Ammon's horn (tissue), 1 donor: ENCODE results near the gene CLASP1.
"Not testable (repeated sequence)": the region's sequence is repeated elsewhere in the genome, so short reads cannot be mapped to it uniquely, and the experiment has no call there.

Experiments
- DNase-seq: peaks from one replicate; pipeline ENCODE4 v3.0.0-alpha.2; 2016; ENCODE audit warnings: low spot score

The CLASP1 gene

DNA sequence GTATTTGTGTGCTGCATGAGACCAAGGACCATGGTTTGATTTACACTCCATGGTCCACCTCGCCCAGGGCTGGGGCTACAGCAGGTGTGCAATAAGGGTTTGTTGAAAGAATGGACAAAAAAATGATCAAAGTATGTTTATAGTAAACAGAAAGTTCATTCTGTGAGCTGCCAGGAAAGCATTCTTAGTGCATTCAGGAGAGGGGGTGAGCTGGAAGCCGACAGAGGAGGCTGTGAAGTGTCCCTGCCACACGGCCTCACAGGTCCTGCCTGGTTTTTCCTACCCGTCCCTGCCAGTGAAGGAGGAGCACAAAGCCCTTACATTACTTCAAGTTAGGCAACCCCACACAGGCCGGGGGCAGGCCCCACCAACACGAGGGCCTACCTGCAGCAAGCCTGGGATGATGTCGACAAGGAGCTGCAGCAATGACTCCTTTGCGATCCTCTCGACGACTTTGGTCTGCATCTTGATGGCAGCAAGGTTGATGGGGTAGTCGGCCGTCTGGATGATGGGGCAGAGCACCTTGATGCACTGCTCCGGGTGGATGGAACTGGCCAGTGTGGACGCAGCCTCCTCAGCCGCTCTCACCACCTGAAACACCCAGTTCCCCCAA, 301.0 kb downstream of the CLASP1 start:
- no peak for DNase-seq

DNA sequence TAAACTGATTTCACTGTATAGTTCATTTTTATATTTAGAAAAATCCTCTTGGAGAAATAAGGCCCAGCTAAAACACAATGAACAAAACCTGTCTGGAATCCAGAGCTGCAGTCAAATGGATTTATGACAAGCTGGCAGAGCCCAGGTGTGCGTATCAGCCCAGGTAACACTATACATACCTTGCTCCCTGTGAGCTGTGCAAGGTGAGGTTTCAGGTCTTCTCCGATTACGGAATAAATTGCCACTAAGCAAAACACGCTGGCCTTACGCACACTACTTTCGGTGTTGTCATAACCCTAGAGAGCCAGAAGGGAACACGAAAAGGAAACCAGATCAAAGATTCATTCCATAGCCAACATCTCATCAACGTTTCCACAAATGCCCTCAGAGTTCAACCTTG, 302.4 kb downstream of the CLASP1 start:
- DNase-seq = no peak

GRCh38 chr2:121346407-121346806, 302.9 kb downstream of the CLASP1 start:
- no peak for DNase-seq

DNA sequence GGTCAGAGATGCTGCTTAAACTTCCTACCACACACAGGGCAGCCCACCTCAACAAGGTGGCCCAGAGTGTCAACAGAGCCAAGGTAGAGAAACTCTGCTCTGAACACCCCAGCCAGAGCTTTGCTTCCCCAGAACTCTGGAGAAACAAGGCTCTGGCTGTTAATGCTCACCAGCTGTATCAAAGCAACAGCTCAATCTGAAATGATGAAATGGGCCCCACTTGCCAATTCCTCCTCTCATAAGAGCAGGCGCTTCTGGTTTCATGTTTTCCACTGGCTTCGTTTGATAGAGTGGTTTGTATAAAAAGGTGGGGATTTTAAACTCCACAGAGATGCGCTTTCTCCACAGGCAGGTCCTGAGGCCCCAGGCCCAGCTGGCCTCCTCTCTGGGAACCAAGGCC, 303.4 kb downstream of the CLASP1 start:
- DNase-seq = peak; percentile 44

DNA sequence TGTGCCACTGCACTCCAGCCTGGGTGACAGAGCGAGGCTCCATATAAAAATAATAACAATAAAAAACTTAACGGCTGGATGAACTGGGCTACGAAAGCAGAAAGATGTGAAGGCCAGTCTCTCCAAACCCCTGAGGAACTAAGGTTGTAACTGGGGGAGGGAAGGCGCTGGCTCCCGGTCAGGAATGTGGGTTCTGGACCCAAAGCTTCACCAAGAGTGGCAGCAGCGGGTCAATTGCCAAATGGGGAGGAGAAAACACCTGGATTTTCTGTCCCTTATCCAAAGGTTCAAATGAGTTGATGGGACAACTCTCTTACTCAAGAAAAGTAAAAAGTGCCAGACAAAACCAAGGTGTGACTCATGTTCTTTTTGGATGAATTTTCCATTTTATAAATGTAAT, 304.2 kb downstream of the CLASP1 start:
- no peak for DNase-seq

DNA sequence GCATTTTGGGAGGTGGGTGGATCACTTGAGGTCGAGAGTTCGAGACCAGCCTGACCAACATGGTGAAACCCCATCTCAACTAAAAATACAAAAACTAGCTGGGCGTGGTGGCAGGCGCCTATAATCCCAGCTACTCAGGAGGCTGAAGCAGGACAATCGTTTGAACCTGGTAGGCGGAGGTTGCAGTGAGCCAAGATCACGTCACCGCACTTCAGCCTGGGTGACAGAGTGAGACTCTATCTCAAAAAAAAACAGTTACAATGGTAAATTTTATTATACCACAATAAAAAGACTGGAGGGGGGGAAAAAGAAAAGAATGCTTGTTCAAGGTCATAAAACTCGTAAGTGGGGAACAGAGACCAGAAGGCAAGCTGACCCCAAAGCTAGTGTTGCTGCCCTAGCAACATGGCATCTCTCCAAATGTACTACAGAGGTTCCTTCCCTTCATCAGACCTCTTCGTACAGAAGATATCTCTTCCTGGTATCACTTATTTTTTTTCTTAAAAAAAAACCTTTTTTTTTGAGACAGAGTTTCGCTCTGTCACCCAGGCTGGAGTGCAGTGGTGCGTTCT, 305.3 kb downstream of the CLASP1 start:
- DNase-seq = not testable (repeated sequence)

- no peak for DNase-seq
Observed at GRCh38 chr2:121343191-121343590, 306.1 kb downstream of the CLASP1 start.

- no peak for DNase-seq
Observed at GRCh38 chr2:121342751-121343150, 306.5 kb downstream of the CLASP1 start.

DNA sequence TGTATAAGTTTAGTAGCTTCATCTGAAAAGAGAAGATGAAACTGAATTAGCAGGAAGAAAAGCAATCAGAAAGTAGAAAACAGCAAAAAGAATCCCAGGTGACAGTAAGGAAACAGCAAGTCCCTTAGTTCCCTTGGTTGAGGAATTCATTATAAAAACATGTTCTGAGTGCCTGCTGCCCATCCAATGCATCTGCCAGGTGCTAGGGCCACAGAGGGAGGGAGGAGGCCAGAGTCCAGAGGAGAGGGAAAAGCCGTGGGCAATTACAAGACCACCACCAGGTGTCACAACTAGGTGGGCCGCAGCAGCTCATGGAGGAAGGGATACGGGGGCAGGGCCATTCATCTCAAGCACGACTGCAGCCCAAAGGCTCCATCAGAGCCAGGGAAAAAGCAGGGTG, 308.3 kb downstream of the CLASP1 start:
- DNase-seq = no peak

DNA sequence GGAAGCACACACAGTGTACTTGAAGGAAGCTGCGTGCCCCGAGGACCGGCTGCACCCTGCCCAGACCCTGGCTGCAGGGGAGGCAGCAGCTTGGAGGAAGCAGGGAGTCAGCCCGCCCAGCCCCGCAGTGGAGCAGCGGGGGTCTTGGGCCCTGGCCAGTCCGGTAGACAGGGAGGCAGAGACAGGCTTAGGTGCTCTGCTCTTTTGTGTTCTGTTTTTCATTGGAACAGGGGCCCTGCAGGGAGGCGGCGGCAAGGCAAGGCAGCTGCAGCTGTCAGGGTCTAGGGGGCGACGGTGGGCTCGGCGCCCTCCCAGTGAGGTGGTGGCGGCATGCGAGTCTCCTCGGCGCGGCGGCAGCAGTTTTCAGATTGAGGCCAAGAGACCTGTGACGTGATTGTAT, 311.0 kb downstream of the CLASP1 start:
- no peak for DNase-seq

DNA sequence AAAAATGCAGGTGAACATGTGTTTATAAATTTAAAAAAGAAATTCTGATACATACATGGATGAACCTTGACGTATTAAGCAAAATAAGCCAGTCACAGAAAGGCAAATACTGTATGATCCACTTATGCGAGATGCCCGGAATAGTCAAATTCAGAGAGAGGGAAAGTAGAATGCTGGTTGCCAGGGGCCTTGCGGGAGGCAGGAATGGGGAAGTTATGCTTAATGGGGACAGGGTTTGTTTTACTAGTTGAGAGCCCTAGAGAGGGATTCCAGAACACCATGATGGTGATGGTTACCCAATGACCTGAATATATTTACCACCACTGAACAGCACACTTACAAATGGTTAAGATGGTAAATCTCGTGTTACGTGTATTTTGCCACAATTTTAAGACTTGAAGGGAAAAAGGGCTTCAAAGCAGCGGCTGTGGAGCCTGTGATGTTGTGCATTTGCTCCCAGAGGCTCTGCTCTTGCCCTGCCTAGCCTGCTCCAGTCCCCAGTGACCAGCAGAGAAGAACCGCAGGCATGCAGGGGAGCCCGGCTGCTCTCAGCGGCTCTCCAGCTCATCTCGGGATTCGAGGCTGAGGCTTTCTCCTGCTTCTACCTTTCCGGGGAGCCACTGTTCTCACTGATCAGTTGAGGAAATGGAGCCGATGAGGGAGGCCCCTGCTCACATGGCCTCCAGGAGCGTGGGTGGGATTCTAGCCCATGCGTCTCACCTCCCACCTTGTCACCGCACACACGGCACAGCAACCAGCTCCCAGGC, 312.6 kb downstream of the CLASP1 start:
- DNase-seq = no peak

DNA sequence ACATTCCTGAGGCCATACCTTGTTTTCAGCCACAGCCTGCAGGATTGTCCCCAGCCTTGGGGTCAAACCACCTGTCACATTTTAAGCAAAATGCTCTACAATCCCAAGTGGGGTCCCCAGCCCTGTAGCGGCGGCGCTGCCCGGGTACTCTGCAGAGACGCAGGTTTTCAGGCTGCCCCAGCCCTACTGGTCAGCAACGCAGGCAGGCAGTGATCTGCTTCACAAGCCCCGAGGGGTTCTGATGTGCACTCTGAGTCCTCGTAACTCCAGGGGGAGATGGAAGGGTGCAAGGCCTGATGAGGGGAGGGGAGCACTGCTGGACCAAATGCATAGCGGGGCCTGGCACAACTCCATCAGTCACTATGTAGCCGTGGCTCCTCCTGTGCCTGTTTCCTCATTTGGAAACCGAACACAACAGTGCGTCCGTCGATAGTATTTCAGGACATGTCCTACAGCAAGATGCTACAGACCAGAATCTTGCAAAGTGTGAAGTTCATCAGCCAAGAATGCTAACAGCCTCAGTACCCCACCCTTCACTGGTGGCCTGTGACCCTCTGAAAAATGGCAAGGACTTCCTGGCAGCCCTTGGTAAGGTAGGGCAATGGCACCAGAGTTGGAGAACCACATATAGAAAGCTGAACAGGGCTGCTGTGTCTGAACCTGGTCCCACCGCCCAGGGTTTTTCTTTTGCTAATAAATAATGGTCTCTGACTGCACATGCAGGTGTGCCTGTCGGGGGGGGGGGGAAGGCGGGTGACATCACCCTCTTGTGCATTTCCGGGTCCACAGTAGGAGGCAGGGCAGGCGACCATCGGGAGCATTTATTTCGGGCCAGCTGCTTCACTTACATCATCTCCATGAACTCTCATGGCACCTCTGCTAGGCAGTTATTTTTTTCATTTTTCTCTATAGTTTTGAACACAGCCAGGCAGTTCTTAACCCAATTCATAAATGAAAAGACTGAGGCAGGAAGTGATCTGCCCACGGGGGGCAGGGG, 313.7 kb downstream of the CLASP1 start:
- DNase-seq = no peak

DNA sequence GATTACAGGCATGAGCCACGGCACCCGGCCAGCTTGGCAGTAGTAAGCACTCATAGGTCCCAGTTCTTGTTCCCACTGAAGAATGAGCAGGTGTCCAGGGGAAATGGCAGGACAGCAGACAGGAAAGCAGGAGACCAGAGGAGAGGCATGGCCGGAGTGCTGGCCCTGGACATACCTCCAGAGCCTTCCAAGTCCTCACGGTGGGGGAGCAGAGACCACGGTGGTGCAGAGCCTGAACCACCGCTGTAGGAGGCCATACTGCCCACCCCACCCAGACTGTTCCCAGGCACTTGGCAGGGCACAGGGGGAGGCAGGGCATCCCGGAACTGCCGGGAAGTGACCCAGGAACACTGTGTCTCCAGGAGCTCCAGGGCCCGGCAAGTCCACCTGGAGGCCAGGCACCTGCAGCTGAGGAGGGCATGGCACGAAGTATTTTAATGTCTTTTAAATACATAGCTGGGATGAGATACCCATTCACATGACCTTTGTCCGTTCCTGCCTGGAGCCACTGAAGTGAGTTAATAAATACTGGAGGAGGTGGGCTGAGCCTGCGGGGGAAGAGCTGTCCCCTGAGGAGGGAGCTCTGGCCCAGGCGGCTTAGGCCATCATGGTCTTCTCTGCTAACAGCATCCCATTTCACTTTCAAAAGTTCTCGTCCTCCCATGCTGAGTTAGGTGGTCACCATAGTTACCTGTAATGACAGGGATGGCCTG, 314.5 kb downstream of the CLASP1 start:
- DNase-seq = no peak

DNA sequence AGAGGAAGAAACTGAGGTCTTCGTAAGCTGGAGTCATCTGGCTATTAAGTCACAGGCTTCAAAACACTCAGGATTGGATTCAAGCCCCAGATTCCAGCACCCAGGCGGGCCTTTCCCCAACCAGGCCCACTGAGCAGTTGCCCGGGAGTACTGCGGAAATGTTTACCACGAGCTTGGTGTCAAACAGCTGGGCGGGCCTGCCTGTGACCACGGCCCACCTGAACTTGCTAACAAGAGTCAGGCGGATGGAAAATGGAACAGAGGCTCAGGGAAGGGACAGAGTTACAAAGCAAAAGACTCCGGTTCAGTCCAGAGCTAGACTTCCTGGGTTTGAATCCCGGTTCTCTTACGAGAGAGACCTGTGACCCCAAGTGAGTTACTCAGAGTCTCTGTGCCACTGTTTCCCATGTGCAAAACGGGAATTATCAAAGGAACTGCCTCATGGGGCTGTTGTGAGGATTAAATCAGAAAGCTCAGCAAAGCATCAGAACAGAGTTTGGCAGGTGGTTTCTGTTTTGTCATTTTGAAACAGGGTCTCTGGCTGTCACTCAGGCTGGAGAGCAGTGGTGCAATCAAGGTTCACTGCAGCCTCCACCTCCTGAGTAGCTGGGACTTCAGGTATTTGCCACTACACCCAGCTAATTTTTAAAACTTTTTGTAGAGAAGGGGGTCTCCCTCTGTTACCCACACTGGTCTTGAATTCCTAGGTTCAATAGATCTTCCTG, 315.3 kb downstream of the CLASP1 start:
- DNase-seq = no peak

GRCh38 chr2:121333231-121333630, 316.0 kb downstream of the CLASP1 start:
- no peak for DNase-seq

GRCh38 chr2:121331324-121331723, 317.9 kb downstream of the CLASP1 start:
- DNase-seq = not testable (repeated sequence)

DNA sequence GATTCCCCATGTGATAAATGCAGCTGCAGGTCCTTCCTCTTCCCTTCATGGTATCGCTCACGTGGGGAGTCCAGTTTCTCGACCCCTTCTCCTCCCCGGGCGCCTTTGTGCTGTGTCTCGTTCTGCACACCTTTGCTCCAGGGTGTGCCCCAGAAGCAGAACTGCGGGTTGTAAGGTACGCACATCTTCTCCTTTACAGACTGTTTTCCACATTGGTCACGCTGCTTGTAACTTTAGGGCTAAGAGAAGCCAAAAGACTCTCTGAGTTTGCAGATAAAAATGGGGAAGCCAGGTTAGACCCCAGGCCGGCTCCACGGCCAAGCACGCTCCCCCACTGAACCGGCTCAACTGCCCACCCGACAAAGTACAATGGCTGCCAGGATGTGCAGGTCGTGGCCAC, 318.3 kb downstream of the CLASP1 start:
- no peak for DNase-seq

DNA sequence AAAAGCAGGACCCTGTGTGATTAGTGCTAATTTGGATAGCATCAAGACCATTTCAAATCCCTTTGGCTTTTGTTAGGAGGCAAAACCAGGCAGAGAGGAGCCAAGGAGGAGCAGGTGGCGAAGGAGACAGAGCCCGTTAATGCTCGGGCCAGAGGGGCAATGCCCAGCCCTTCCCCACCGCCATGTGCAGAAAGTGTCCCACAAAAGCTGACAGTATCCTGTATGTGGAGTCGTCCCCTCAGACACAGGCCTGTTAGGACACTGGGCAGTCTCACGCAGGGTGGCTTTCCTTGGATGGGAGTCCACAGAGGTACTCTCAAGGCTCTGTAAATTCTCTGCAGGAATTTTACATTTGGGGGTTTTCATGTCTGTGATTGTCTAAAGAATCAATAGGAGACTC, 319.5 kb downstream of the CLASP1 start:
- DNase-seq = no peak

DNA sequence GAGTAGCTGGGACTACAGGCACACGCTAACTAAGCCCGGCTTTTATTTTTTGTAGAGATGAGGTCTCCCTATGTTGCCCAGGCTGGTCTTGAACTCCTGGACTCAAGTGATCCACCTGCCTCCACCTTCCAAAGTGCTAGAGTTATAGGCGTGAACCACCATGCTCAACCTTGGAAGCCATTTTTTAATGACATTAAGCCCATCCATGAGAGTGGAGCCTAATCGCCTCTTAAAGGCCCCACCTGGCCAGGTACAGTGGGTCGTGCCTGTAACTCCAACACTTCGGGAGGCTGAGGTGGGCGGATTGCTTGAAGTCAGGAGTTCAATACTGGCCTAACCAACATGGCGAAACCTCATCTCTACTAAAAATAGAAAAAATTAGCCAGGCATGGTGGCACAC, 322.6 kb downstream of the CLASP1 start:
- no peak for DNase-seq

DNA sequence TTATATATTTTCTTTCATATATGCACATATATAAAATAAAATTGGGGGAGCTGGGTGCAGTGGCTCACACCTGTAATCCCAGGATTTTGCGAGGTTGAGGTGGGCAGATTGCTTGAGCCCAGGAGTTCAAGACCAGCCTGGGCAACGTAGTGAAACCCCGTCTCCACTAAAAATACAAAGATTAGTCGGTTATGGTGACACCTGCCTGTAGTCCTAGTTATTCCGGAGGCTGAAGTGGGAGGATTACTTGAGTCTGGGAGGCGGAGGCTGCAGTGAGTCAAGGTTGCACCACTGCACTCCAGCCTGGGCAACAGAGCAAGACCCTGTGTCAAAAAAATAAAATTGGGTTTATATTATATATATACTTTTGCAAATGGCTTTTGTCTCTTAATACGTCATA, 324.7 kb downstream of the CLASP1 start:
- no peak for DNase-seq

- DNase-seq = no peak
Observed at GRCh38 chr2:121321476-121321875, 327.8 kb downstream of the CLASP1 start.
